Effector memory CD4-positive, alpha-beta T cell (primary cell): ENCODE data around the gene KIRREL3.

Experiments used
- DNase-seq, 3 donors: peaks; one replicate each; pipeline ENCODE4 v3.0.0-alpha.2; 2020
- H3K27ac ChIP-seq: 2 replicates; pipeline ENCODE4 v1.7.0; 2013; ENCODE audit warnings: mild to moderate bottlenecking, low read length, moderate library complexity; ENCODE audit not compliant: insufficient read depth, poor library complexity, severe bottlenecking
- H3K27me3 ChIP-seq: replicated peaks from 2 replicates; pipeline ENCODE4 v1.7.0; 2013; ENCODE audit warnings: mild to moderate bottlenecking, low read length; ENCODE audit not compliant: insufficient read depth, control insufficient read depth, poor library complexity, severe bottlenecking
- H3K36me3 ChIP-seq: 2 replicates; pipeline ENCODE4 v1.7.0; 2013; ENCODE audit warnings: mild to moderate bottlenecking, low read length, moderate library complexity; ENCODE audit not compliant: control insufficient read depth, insufficient read depth
- H3K4me1 ChIP-seq: 2 replicates; pipeline ENCODE4 v1.7.0; 2013; ENCODE audit warnings: low read length, mild to moderate bottlenecking; ENCODE audit not compliant: control insufficient read depth, insufficient read depth, poor library complexity, severe bottlenecking
- H3K4me3 ChIP-seq: 2 replicates; pipeline ENCODE4 v1.7.0; 2013; ENCODE audit warnings: low read length, low read depth, mild to moderate bottlenecking; ENCODE audit not compliant: insufficient read depth, poor library complexity, severe bottlenecking
- H3K9me3 ChIP-seq: 2 replicates; pipeline ENCODE4 v1.7.0; 2013; ENCODE audit warnings: mild to moderate bottlenecking, low read length, moderate library complexity; ENCODE audit not compliant: control insufficient read depth

Gene KIRREL3

DNA sequence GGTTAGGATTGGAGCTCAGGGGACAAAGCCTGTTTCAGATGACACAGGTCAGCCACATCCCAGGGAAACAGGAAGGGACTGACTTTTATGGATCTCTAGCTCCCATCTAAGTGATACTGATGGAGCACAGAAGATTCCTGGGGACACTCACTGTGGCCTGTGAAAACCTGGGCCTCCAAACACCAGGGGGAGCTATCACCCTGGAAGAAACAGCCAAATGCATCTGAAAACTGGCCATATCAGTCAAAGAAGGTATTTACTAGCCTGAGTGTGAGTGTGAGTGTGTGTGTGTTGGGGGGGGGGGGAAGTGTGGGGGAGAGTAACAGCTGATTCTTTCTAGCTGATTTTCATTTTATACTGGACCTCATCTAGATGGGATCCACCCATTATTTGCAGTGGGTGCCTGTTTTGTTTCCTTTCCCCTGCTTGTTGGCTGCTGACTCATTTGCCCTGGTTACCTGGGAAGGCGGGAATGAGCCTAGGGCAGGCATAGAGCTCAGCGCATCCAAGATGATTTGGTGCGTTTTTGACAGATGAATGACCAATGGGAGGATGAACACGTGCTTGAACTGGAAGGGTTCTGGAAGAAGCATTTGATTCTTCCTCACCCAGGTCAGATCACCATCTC, 284.0 kb downstream of the KIRREL3 start:
- DNase-seq = no peak
- Histone ChIP-seq H3K36me3 (no peaks in the 10 kb centered on the region), H3K9me3 (no peaks in the 10 kb centered on the region), H3K27ac (no peak overlapping the region), H3K4me1 (no peaks in the 10 kb centered on the region), H3K27me3 (no peaks in the 10 kb centered on the region), H3K4me3 (no peak overlapping the region)

DNA sequence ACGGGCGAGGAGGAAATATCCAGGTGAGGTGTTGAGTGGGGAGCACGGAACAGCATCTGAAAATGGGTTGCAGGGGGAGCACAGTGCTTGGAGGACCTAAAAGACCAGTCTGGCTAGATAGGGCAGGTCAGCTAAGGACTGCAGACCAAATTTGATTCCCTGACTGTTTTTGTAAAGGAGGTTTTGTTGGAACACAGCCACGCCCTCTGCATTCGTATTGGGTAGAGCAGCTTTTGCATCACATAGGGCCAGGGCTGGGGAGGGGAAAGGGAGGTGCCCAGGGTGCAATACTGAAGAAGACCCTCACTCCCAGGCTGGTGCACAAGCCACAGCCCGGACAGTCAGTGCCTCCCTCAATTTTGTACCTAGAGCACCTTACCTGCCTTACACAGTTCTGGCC, 286.8 kb downstream of the KIRREL3 start:
- H3K27ac ChIP-seq = no peak overlapping the region
- no peak overlapping the region for H3K4me3 ChIP-seq
- no peaks in the 10 kb centered on the region for H3K36me3 ChIP-seq
- no peaks in the 10 kb centered on the region for H3K27me3 ChIP-seq
- no peaks in the 10 kb centered on the region for H3K4me1 ChIP-seq
- no peak for DNase-seq
- H3K9me3 ChIP-seq = no peaks in the 10 kb centered on the region

DNA sequence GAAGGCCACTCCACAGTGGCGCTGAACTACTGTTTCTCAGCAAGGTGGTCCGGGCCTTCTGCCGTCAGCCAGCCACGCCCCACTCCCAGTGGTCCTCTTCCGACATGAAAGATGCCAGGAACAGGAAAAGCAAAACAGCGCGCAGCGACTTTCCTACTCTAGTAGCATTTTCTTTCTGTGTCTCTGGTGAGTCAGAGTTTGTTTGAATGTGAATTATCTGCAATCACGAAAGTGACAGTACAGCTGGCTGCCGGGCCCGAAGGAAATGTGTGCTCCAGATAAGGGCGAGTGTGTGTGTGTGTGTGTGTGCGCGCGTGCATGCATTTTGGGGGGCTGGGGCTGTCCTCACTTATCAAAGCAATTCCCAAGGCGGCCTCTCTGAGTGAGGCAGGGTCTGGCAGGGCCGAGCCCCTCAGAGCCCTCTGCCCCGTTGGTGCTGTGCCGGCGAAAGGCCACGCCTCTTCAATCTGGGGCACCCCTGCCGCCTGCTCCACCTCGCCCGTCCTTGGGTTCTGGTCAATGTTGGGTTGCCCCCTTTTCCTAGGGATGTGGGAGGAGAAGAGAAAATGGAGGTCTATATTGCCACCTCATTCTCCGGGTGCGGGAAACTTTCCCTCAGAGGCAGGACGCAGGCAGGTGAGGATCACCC, 288.5 kb downstream of the KIRREL3 start:
- H3K36me3 ChIP-seq = no peaks in the 10 kb centered on the region
- no peak overlapping the region for H3K4me3 ChIP-seq
- H3K4me1 ChIP-seq = no peaks in the 10 kb centered on the region
- H3K9me3 ChIP-seq = no peaks in the 10 kb centered on the region
- no peak for DNase-seq
- no peak overlapping the region for H3K27ac ChIP-seq
- no peaks in the 10 kb centered on the region for H3K27me3 ChIP-seq

DNA sequence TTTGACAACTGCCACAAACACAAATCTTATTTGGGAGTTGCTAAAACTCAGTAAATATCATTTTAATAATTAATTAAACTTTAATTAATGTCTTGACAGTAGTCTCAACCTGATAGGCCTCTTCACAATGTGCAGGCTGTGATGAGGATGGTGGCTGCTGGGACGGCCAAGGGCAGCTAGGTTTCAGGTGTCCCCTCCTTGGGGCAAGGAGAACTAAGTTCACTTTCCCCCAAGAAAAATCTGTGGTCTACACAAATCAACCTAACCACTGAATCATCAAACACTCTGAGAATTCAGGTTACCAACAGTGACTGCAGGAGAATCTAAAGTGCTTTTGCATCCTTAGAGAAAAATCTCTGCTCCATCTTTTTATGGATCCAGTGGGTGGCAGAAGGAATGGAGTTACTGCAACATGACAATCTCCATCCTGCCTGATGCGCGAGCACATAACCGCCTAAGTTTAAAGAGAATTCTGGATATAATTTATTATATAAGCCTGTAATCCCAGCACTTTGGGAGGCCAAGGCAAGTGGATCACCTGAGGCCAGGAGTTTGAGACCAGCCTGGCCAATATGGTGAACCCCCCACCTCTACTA, 289.7 kb downstream of the KIRREL3 start:
- no peaks in the 10 kb centered on the region for H3K9me3 ChIP-seq
- H3K27ac ChIP-seq = no peak overlapping the region
- DNase-seq = no peak
- H3K36me3 ChIP-seq = no peaks in the 10 kb centered on the region
- no peaks in the 10 kb centered on the region for H3K4me1 ChIP-seq
- H3K4me3 ChIP-seq = no peak overlapping the region
- no peaks in the 10 kb centered on the region for H3K27me3 ChIP-seq

DNA sequence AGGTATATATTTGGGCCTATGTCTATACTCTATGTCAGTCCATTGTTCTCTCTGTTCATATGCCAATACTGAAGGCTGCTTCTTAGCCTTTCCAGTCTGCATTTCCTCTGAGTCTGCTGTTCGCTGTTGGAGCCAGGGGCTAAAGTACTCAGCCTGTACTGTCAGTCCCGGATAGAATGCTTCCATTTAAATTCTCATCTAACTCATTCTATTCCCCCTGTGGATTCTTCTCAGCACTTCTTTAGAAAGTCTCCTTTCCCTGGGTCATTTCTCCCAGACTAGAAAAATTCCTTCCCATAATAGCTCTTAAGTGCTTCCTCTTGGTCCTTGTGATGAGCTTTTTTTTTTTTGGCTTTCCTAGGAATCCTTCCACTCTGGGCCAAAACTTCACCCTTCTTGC, 293.1 kb downstream of the KIRREL3 start:
- Histone ChIP-seq H3K36me3 (no peaks in the 10 kb centered on the region), H3K27me3 (no peaks in the 10 kb centered on the region), H3K27ac (no peak overlapping the region), H3K4me3 (no peak overlapping the region), H3K4me1 (no peaks in the 10 kb centered on the region), H3K9me3 (no peaks in the 10 kb centered on the region)
- DNase-seq = no peak

DNA sequence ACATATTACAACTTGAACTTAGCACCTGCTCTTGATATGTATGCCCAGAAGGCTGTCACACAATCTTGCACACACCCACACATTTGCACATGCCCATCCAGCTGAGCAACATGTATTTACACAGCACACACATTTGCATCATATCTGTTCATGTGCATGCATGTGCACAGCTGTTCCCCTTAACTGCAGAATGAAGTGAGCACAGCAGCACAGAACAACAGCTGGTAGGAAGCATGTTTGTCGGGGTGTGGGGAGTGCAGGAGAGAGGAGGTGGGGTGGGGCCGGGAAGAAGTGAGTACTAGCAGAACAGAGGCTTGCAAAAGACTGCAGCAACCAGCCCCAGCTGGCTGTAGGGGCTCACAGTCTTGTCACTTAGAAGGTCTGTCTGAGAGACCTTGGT, 296.5 kb downstream of the KIRREL3 start:
- Histone ChIP-seq H3K27ac (no peak overlapping the region), H3K4me1 (no peaks in the 10 kb centered on the region), H3K36me3 (no peaks in the 10 kb centered on the region), H3K4me3 (no peak overlapping the region), H3K9me3 (no peaks in the 10 kb centered on the region), H3K27me3 (no peaks in the 10 kb centered on the region)
- no peak for DNase-seq

DNA sequence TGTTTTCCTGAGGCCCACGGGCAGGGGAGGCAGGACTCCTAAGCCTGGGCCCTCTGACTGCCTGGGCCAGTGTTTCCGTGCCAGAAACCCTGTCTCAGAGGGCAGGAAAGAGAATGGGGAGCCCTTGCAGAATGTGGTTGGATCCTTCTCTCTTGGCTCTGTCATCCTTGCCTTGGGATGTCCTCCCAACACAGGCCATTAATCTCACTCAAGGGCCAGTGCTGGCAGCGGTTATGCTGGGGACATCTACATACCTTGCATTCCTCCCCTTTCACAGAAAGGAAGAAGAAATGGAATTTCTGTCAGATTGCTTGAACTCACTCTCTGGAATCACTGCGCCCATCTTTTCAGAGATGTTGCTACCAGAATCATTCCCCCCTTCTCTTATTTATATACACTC, 296.9 kb downstream of the KIRREL3 start:
- Histone ChIP-seq H3K27me3 (no peaks in the 10 kb centered on the region), H3K27ac (no peak overlapping the region), H3K9me3 (no peaks in the 10 kb centered on the region), H3K36me3 (no peaks in the 10 kb centered on the region), H3K4me1 (no peaks in the 10 kb centered on the region), H3K4me3 (no peak overlapping the region)
- DNase-seq = no peak

DNA sequence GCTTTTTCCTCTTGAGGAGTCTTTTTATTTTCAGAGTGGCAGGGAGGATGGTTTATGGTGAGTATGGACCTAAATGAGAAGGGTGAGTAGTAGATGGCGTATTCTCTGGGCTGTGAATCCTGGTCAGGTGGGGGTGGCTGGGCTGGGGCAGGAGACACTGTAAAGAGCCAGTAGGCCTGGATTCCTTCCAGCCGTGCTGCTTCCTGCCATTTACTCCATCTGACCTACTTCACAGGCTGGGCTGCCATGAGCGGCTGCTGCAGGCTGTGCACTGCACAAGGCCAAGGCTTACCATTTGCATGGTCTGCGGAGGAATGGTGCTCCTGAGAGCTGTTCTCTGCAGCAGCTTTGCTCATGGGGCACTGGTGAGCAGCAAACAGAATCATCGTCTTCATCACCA, 297.6 kb downstream of the KIRREL3 start:
- H3K9me3 ChIP-seq = no peaks in the 10 kb centered on the region
- DNase-seq = no peak
- H3K4me3 ChIP-seq = no peak overlapping the region
- no peak overlapping the region for H3K27ac ChIP-seq
- H3K27me3 ChIP-seq = no peaks in the 10 kb centered on the region
- H3K4me1 ChIP-seq = no peaks in the 10 kb centered on the region
- H3K36me3 ChIP-seq = no peaks in the 10 kb centered on the region

DNA sequence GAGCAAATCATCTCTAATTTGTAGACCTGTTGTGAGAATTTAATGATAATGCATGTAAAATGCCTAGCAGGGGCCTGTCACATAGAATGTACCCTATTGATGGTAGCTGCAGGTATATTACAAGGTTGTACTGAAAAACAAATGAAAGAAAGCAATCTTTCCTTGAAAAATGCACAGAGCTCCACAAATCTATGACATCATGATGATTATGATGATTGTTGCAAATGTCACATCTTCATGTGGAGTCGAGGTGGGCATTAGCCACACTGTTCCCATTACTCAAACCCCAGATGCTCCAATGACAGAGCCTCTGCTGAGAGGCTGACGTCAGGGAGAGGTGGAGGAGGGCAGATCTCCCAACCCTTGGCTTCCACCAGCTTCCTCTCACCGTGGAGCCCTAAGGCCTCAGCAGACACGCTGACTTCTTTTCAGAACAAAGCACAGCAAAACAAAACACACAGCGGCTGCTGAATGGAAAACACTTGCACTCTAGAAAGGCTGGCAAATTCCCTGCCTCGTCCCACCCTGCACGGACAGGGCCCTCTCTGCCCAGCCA, 298.3 kb downstream of the KIRREL3 start:
- no peak overlapping the region for H3K27ac ChIP-seq
- H3K27me3 ChIP-seq = no peaks in the 10 kb centered on the region
- H3K9me3 ChIP-seq = no peaks in the 10 kb centered on the region
- H3K4me3 ChIP-seq = no peak overlapping the region
- no peaks in the 10 kb centered on the region for H3K4me1 ChIP-seq
- DNase-seq = no peak
- no peaks in the 10 kb centered on the region for H3K36me3 ChIP-seq

DNA sequence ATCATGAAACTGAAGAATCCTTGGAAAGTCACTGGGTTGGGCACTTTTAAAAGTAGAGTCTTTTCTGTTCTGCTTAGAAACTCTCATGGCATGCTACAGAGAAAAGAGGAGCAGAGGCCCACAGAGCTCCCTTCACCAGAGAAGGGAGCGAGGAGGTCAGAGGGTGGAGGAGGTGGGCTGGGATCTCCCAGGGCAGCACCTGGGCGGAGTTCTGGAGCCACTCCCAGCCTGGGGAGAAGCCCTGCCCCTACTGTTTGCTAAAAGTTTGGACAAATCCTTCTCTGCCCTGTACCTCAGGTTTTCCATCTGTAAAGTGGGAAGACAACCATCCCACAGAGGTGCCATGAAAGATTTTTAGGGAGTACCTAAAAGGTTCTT, 299.1 kb downstream of the KIRREL3 start:
- Histone ChIP-seq H3K27ac (no peak overlapping the region), H3K9me3 (no peaks in the 10 kb centered on the region), H3K27me3 (no peaks in the 10 kb centered on the region), H3K36me3 (no peaks in the 10 kb centered on the region), H3K4me3 (no peak overlapping the region), H3K4me1 (no peaks in the 10 kb centered on the region)
- no peak for DNase-seq
